Activated T-helper 1 cell treated with anti-CD3 and anti-CD28 coated beads, Interleukin-12 subunit alpha, Interleukin-12 subunit beta, Interleukin-2, Interleukin-4 antibody, amounts not matched to agents 30 ng/mL and 10 ng/mL and 1 ng/mL, durations not matched to agents 14 hours and 24 hours and 36 hours (primary cell): ENCODE measurements around the gene ATF4. TPM values are rescaled to one million over a fixed set of nuclear protein-coding genes. Genes with fewer than 3 reads are reported as not detected.

Source experiments
- DNase-seq: peaks from one replicate; pipeline ENCODE4 v3.0.0; 2021; ENCODE audit warnings: low spot score
- H3K27ac Mint-ChIP-seq: one replicate; pipeline ENCODE4 v1.8.0; 2021; ENCODE audit warnings: mild to moderate bottlenecking, mixed read lengths
- H3K27me3 Mint-ChIP-seq: one replicate; pipeline ENCODE4 v1.8.0; 2022; ENCODE audit warnings: mild to moderate bottlenecking, moderate library complexity, mixed read lengths; ENCODE audit not compliant: insufficient read depth
- H3K36me3 Mint-ChIP-seq: one replicate; pipeline ENCODE4 v1.8.0; 2021; ENCODE audit warnings: low read depth, mixed read lengths
- H3K4me1 Mint-ChIP-seq: one replicate; pipeline ENCODE4 v1.8.0; 2021; ENCODE audit warnings: low read depth, mixed read lengths
- H3K4me3 Mint-ChIP-seq: one replicate; pipeline ENCODE4 v1.8.0; 2021; ENCODE audit warnings: mild to moderate bottlenecking, moderate library complexity, mixed read lengths
- H3K9me3 Mint-ChIP-seq: one replicate; pipeline ENCODE4 v1.8.0; 2021; ENCODE audit warnings: mixed read lengths
- intact Hi-C: fragments of 100-400 bp; cut with micrococcal nuclease; formaldehyde crosslinking; loops from one replicate; pipeline ENCODE4 v1.15.1; 2024
- total RNA-seq: library from RNA; stranded (reverse); gene quantifications from 2 replicates; pipeline ENCODE4 v1.2.3, GENCODE V29; 2022

ATF4 gene
- total RNA-seq, 1 donor from 2014 or later: 387 TPM

DNA sequence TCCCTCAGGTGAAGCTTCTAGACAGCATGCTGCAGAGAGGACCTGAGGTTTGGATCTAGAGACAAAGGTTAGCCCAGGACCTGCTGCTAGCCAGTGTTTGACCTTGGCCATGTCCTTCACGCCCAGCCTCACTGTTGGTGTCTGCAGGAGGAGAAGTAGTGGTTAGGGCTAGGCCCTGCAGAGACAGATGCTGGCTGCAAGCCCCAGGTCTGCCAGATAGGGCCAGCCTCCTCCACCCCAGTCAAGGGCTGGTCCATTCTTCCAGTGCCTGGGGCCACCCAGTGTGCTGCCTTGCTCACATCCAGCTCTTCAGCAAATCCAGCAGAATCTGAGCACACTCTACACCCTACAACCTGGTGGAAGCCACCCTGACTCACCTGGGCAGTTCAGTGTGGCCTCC lies 39.8 kb upstream of the ATF4 start:
- no peak for DNase-seq
- Mint-ChIP-seq H3K9me3 (no peaks in the 10 kb centered on the region), H3K27me3 (peaks cover 3% of the 10 kb centered on the region), H3K4me3 (no peak overlapping the region), H3K4me1 (no peaks in the 10 kb centered on the region), H3K27ac (no peak overlapping the region), H3K36me3 (no peaks in the 10 kb centered on the region)
- intact Hi-C loops: no loop called here

DNA sequence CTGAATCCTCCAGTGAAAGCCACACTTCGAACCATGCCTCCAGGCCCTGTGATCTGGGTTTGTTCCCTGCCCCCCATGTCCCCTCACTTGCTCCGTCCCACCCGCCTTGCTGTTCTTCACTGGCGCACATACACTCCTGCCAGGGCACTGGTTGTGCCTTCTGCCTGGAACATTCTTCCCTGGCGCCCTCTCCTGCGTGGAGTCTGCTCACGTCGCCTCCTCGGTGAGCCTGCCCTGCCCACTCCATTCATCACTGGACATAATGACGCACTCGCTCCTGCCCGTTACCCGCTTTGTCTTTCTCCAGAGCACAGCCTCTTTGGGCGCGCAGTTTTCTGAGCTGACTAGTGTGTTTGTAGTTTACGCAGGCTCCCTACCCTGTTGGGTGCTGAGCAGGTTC lies 39.3 kb upstream of the ATF4 start:
- no peak overlapping the region for H3K4me3 Mint-ChIP-seq
- intact Hi-C loops: no loop called here
- H3K9me3 Mint-ChIP-seq: no peaks in the 10 kb centered on the region
- no peaks in the 10 kb centered on the region for H3K4me1 Mint-ChIP-seq
- no peak for DNase-seq
- H3K36me3 Mint-ChIP-seq: no peaks in the 10 kb centered on the region
- H3K27me3 Mint-ChIP-seq: peaks cover 3% of the 10 kb centered on the region
- H3K27ac Mint-ChIP-seq: no peak overlapping the region

DNA sequence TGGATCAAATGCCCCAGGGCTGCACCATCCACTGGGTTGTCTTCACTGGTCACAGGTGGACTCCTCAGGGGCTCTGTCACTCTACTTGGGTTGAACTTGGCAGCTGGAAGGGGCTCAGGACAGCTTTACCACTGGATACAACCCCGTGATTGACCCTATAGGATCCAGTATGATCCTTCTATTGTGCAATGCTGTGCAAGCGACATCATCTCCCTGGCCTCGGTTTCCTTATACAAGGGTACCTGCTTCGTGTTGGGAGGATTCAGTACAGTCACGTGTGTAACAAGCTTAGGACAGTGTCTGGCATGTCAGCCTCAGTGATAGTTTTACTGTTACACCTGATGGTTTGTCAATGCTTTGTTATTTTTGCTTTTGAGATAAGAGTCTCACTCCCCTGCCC lies 38.8 kb upstream of the ATF4 start:
- intact Hi-C loops: no loop called here
- DNase-seq: no peak
- no peaks in the 10 kb centered on the region for H3K36me3 Mint-ChIP-seq
- H3K27me3 Mint-ChIP-seq: peaks cover 3% of the 10 kb centered on the region
- no peak overlapping the region for H3K4me3 Mint-ChIP-seq
- H3K4me1 Mint-ChIP-seq: no peaks in the 10 kb centered on the region
- H3K27ac Mint-ChIP-seq: no peak overlapping the region
- H3K9me3 Mint-ChIP-seq: no peaks in the 10 kb centered on the region

DNA sequence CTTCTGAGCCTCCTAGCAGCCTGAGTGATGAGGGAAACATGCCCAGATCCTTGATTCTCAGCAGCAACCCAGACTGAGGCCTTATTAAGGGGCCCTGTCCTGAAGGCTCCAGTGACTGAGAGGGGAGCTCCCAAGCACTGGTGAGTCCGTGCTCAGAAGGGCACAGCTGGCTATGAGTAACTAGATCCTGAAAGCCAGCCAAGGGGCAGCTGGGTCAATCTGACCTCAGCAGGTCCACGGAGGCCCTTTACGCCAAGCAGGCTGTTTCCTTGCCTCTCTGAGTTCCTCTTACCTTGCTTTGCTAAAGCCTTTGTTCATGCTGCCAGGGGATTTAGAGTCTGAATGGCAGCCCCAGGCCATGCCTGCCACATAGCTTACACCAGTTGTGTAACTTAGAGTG lies 37.6 kb upstream of the ATF4 start:
- Mint-ChIP-seq H3K4me1 (no peaks in the 10 kb centered on the region), H3K4me3 (no peak overlapping the region), H3K36me3 (no peaks in the 10 kb centered on the region)

DNA sequence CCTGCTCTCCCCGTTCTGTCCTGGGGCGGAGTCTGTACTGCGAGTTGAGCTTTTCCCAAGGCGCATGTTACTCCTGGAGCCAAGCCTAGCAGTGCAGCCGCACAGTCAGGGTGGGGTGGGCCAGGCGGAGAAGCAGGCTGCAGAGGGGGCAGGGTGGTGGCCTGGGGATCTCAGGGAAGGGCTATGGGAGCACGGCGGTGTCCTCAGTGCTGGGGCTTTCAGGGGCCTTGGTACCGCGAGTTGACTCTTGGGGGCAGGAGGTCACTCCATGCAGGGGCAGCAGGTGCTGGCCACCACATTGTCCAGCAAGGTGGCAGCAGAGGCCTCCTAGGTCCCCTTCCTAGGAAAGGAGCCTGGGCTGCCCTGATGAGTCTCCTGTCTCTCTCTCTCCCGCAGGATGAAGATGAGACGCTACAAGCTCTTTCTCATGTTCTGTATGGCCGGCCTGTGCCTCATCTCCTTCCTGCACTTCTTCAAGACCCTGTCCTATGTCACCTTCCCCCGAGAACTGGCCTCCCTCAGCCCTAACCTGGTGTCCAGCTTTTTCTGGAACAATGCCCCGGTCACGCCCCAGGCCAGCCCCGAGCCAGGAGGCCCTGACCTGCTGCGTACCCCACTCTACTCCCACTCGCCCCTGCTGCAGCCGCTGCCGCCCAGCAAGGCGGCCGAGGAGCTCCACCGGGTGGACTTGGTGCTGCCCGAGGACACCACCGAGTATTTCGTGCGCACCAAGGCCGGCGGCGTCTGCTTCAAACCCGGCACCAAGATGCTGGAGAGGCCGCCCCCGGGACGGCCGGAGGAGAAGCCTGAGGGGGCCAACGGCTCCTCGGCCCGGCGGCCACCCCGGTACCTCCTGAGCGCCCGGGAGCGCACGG lies 33.2 kb upstream of the ATF4 start:
- Mint-ChIP-seq H3K9me3 (no peaks in the 10 kb centered on the region), H3K27me3 (peaks cover 2% of the 10 kb centered on the region), H3K27ac (no peak overlapping the region), H3K4me3 (no peak overlapping the region), H3K36me3 (no peaks in the 10 kb centered on the region), H3K4me1 (peaks cover 10% of the 10 kb centered on the region)
- DNase-seq: no peak
- intact Hi-C loops: no loop called here

More for the DNA sequence above, 37.6 kb upstream of the ATF4 start:
- Mint-ChIP-seq H3K9me3 (no peaks in the 10 kb centered on the region), H3K27ac (no peak overlapping the region), H3K27me3 (peaks cover 3% of the 10 kb centered on the region)
- intact Hi-C loops: no loop called here
- DNase-seq: no peak

DNA sequence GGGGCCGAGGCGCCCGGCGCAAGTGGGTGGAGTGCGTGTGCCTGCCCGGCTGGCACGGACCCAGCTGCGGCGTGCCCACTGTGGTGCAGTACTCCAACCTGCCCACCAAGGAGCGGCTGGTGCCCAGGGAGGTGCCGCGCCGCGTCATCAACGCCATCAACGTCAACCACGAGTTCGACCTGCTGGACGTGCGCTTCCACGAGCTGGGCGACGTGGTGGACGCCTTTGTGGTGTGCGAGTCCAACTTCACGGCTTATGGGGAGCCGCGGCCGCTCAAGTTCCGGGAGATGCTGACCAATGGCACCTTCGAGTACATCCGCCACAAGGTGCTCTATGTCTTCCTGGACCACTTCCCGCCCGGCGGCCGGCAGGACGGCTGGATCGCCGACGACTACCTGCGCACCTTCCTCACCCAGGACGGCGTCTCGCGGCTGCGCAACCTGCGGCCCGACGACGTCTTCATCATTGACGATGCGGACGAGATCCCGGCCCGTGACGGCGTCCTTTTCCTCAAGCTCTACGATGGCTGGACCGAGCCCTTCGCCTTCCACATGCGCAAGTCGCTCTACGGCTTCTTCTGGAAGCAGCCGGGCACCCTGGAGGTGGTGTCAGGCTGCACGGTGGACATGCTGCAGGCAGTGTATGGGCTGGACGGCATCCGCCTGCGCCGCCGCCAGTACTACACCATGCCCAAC lies 32.4 kb upstream of the ATF4 start:
- no peaks in the 10 kb centered on the region for H3K36me3 Mint-ChIP-seq
- H3K27ac Mint-ChIP-seq: no peak overlapping the region
- H3K4me1 Mint-ChIP-seq: peaks cover 10% of the 10 kb centered on the region
- H3K9me3 Mint-ChIP-seq: no peaks in the 10 kb centered on the region
- intact Hi-C loops: no loop called here
- DNase-seq: no peak
- no peak overlapping the region for H3K4me3 Mint-ChIP-seq
- peaks cover 2% of the 10 kb centered on the region for H3K27me3 Mint-ChIP-seq

DNA sequence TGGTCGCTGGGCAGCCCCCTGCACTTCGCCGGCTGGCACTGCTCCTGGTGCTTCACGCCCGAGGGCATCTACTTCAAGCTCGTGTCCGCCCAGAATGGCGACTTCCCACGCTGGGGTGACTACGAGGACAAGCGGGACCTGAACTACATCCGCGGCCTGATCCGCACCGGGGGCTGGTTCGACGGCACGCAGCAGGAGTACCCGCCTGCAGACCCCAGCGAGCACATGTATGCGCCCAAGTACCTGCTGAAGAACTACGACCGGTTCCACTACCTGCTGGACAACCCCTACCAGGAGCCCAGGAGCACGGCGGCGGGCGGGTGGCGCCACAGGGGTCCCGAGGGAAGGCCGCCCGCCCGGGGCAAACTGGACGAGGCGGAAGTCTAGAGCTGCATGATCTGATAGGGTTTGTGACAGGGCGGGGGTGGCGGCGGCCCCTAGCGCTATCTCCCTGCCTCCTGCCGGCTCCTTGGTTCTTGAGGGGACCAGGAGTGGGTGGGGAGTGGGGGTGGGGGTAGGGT lies 31.7 kb upstream of the ATF4 start:
- no peaks in the 10 kb centered on the region for H3K36me3 Mint-ChIP-seq
- H3K4me3 Mint-ChIP-seq: no peak overlapping the region
- H3K4me1 Mint-ChIP-seq: peaks cover 16% of the 10 kb centered on the region
- intact Hi-C loops: no loop called here
- peaks cover 2% of the 10 kb centered on the region for H3K27me3 Mint-ChIP-seq
- DNase-seq: no peak
- no peak overlapping the region for H3K27ac Mint-ChIP-seq
- no peaks in the 10 kb centered on the region for H3K9me3 Mint-ChIP-seq

DNA sequence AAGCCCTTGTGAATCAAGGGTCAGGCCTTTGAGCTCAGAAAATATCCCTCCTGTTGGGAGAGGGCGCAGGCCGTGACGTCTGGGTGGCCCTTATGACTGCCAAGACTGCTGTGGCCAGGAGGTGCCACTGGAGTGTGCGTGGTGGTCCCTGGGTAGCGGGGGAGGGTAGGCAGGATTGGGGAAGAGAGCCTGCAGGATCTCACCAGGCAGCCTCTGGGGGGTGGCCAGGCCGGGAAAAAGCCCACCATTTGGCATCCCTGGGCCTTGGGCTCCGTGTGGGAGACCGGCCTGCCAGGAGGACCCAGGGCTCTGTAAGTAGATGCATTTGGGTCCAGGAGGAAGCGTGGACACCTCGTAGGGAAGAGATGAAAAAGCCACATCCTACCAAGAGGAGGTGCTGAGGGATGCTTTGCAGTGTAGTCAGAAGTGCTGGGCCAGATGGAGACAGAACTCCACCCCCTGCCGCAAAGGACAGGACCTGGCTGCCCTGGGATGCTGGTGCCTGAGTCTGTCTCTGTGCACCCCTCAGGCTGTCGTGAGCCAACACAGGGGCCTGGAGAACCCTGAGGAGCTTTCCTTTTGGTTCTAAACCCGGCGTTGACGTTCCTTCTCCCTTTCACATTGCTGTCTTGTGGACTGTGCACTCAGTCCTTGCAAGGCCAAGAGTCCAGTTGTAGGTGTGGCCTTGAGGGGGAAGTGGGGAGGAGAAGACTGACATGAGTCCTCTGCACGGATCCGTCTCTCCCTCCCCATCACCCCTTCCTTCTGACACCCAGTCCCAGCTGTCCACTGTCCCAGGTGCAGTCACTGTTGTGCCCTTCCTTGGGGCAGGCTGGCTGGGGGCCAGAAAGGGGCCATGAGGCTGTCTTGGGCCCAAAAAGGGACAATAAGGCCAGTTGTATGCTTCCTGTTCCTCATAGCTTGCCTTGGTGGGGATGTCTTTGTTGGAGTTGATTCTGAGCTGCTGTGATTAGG lies 31.0 kb upstream of the ATF4 start:
- no peak for DNase-seq
- Mint-ChIP-seq H3K27ac (no peak overlapping the region), H3K4me3 (no peak overlapping the region), H3K27me3 (peaks cover 2% of the 10 kb centered on the region), H3K36me3 (no peaks in the 10 kb centered on the region), H3K9me3 (no peaks in the 10 kb centered on the region), H3K4me1 (peaks cover 18% of the 10 kb centered on the region)
- intact Hi-C loops: loop anchor here (1.0 kb wide), 1 partner anchor 90 kb away; the partner anchor contains the start of gene TAB1

DNA sequence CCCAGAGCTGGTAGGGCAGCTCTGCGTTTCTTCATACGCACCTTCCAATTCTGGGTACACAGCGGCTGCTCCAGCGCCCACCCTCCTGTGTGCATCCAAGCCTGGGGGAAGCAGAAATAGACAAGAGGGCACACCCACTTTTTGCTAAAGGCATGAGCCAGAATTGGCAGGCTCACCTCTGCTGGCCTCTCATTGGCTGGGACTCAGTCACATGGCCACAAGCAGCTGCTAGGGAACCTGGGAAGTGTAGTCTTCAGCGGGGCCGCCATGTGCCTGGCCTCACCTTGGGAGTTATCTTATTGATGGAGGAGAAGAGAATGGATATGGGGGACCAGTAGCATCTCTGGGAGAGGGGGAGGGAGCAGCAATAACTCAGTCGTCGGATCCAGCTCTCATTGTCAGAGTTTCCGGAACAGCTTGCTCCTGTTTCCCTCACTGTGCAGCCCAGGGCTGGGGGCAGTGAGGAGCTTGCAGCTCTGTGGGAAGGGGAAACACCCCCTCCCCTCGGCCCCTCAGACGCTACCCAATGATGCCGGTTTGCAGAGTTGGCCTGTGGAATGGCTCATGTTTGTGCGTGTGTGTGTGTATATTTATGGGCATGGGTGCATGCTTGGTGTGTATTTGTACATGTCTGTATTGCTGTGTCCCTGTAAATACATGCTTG lies 30.1 kb upstream of the ATF4 start:
- no peaks in the 10 kb centered on the region for H3K36me3 Mint-ChIP-seq
- intact Hi-C loops: loop anchor here (1.0 kb wide), 1 partner anchor 91 kb away; the partner anchor contains the start of gene TAB1
- peaks cover 2% of the 10 kb centered on the region for H3K27me3 Mint-ChIP-seq
- no peaks in the 10 kb centered on the region for H3K9me3 Mint-ChIP-seq
- no peak overlapping the region for H3K4me3 Mint-ChIP-seq
- peaks cover 25% of the 10 kb centered on the region for H3K4me1 Mint-ChIP-seq
- peak; percentile 70 for DNase-seq
- peak overlapping the region; percentile 76 for H3K27ac Mint-ChIP-seq

DNA sequence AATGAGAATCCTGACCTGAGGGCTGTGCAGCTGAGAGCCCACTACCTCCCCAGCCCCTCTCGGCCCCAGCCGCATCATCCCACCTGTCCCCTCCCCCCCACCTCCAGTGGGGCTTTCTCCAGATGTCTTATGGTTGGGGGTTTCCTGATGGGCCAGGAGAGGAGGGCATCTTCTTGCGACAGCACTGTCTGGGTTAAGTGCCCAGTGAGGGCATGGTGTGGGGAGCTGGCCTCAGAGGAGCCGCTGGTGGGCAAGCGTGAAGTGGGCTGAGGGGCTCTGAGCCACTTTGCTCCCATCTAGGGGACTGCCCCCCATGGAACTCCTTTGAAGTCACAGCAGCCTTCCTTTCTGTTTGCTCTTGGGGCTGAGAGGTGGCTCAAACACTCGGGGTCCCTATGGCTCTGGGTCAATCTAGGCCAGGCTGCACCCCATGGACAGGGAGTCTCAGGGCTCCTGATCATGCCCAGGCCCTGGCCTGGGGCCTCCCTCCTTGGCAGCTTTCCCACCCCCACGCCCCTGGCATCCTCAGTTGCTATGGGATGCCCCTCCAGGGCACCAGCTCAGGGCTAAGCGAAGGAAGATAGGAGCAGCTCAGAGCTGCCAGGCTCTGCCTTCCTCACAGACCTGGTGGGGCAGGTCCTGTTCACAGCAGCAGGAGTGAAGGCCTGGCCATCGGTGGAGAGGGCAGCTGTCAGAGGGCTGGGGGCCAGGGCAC lies 29.2 kb upstream of the ATF4 start:
- H3K36me3 Mint-ChIP-seq: no peaks in the 10 kb centered on the region
- no peak overlapping the region for H3K27ac Mint-ChIP-seq
- DNase-seq: no peak
- no peak overlapping the region for H3K4me3 Mint-ChIP-seq
- peaks cover 25% of the 10 kb centered on the region for H3K4me1 Mint-ChIP-seq
- H3K27me3 Mint-ChIP-seq: peaks cover 2% of the 10 kb centered on the region
- H3K9me3 Mint-ChIP-seq: no peaks in the 10 kb centered on the region
- intact Hi-C loops: loop anchor here (1.0 kb wide), 1 partner anchor 92 kb away; the partner anchor contains the start of gene TAB1

DNA sequence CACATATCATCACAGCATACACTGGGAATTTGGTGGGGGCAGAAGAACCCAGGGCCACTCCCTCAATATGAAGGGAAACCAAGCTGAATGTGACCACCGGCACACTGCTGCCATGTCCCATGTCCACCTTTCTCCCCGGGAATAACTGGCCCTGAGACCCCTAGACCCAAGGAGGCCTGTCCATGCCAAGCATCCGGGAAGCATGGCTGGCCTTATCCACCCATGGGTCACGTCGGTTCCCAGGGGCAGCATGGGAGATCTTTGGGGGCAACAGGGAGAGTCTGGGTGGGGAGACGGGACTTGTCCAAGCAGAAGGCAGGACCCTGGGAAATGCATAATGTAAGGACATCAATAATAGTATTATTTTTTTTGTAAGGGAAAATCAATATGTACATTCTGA lies 28.7 kb upstream of the ATF4 start:
- Mint-ChIP-seq H3K4me3 (no peak overlapping the region), H3K4me1 (peaks cover 25% of the 10 kb centered on the region), H3K27ac (no peak overlapping the region), H3K9me3 (no peaks in the 10 kb centered on the region), H3K27me3 (peaks cover 2% of the 10 kb centered on the region), H3K36me3 (no peaks in the 10 kb centered on the region)
- intact Hi-C loops: no loop called here
- DNase-seq: no peak
